Tibial artery (tissue), 4 donors: ENCODE results near the gene SHC4.

Source experiments
- DNase-seq, 2 donors: peaks; one replicate each; pipeline ENCODE4 v3.0.0-alpha.2; 2019
- H3K27ac ChIP-seq, 2 donors: fragments of 200-600 bp; sonication (generic) in 1 of 2; 1 replicate in 1 of 2; 2 replicates in 1 of 2; pipeline ENCODE4 v1.5.1; 2018 to 2019; ENCODE audit warnings: mild to moderate bottlenecking in 1 of 2
- H3K27me3 ChIP-seq, 2 donors: fragments of 200-600 bp; sonication (generic) in 1 of 2; one replicate each; pipeline versions ENCODE4 v1.5.1 to v1.6.0; 2016 to 2019
- H3K36me3 ChIP-seq, 3 donors: fragments of 200-600 bp; sonication (generic) in 2 of 3; one replicate each; pipeline ENCODE4 v1.5.1; 2016 to 2019; ENCODE audit warnings: mild to moderate bottlenecking in 2 of 3
- H3K4me1 ChIP-seq, 4 donors: fragments of 200-600 bp; sonication (generic) in 2 of 4; 1 replicate in 3 of 4; 2 replicates in 1 of 4; pipeline ENCODE4 v1.5.1; 2016 to 2019
- H3K4me3 ChIP-seq, 2 donors: fragments of 200-600 bp; sonication (generic) in 1 of 2; 1 replicate in 1 of 2; 2 replicates in 1 of 2; pipeline ENCODE4 v1.5.1; 2018 to 2019; ENCODE audit warnings: mild to moderate bottlenecking in 2 of 2
- H3K9me3 ChIP-seq, 3 donors: fragments of 200-600 bp; sonication (generic) in 1 of 3; one replicate each; pipeline ENCODE4 v1.5.1; 2016 to 2019
- CTCF ChIP-seq, 2 experiments: fragments of 200-600 bp in 1 of 2; fragments of 450-650 bp in 1 of 2; IDR thresholded peaks; one replicate each; pipeline ENCODE4 v1.5.1; 2017 to 2019; ENCODE audit warnings: antibody characterized with exemption in 2 of 2, mild to moderate bottlenecking in 1 of 2, moderate library complexity in 1 of 2
- intact Hi-C: fragments of 100-400 bp; cut with DNase I; formaldehyde crosslinking; loops from one replicate; pipeline ENCODE4 v1.15.0; 2023; ENCODE audit warnings: low total_unique reads

The SHC4 gene

GRCh38 chr15:48928877-48929538 is 34.7 kb downstream of the SHC4 start:
- Histone ChIP-seq H3K27me3 (no peaks in the 10 kb centered on the region), H3K4me1 (peaks cover 0 to 6% (median 0%) of the 10 kb centered on the region in 4 donors), H3K4me3 (no peak overlapping the region), H3K9me3 (no peaks in the 10 kb centered on the region), H3K36me3 (no peaks in the 10 kb centered on the region), H3K27ac (peak overlapping the region in 1 of 2 donors; percentile 38)
- no peak for DNase-seq
- intact Hi-C loops: no loop called here
- TF ChIP-seq CTCF (IDR thresholded peaks at IDR 0.05): no peak

GRCh38 chr15:48925714-48926223 is 38.0 kb downstream of the SHC4 start:
- Histone ChIP-seq H3K27me3 (no peaks in the 10 kb centered on the region), H3K27ac (no peak overlapping the region), H3K36me3 (no peaks in the 10 kb centered on the region), H3K4me3 (no peak overlapping the region), H3K4me1 (peaks cover 0 to 6% (median 0%) of the 10 kb centered on the region in 4 donors), H3K9me3 (no peaks in the 10 kb centered on the region)
- intact Hi-C loops: no loop called here
- DNase-seq: no peak
- TF ChIP-seq CTCF (IDR thresholded peaks at IDR 0.05): no peak

GRCh38 chr15:48924528-48925393 is 39.0 kb downstream of the SHC4 start:
- peaks cover 0 to 6% (median 0%) of the 10 kb centered on the region in 4 donors for H3K4me1 ChIP-seq
- no peak overlapping the region for H3K4me3 ChIP-seq
- no peaks in the 10 kb centered on the region for H3K27me3 ChIP-seq
- peak in 1 of 2 donors; percentile 38 for DNase-seq
- no peak overlapping the region for H3K27ac ChIP-seq
- intact Hi-C loops: no loop called here
- no peak for TF ChIP-seq CTCF (IDR thresholded peaks at IDR 0.05)
- no peaks in the 10 kb centered on the region for H3K36me3 ChIP-seq
- no peaks in the 10 kb centered on the region for H3K9me3 ChIP-seq

- H3K4me3 ChIP-seq: no peak overlapping the region
- H3K27me3 ChIP-seq: no peaks in the 10 kb centered on the region
- intact Hi-C loops: no loop called here
- DNase-seq: no peak
- peaks cover 0 to 6% (median 0%) of the 10 kb centered on the region in 4 donors for H3K4me1 ChIP-seq
- no peaks in the 10 kb centered on the region for H3K36me3 ChIP-seq
- H3K9me3 ChIP-seq: no peaks in the 10 kb centered on the region
- TF ChIP-seq CTCF (IDR thresholded peaks at IDR 0.05): no peak
- H3K27ac ChIP-seq: no peak overlapping the region
These were observed 41.7 kb downstream of the SHC4 start for GRCh38 chr15:48922046-48922445.

- Histone ChIP-seq H3K27me3 (no peaks in the 10 kb centered on the region), H3K36me3 (no peaks in the 10 kb centered on the region), H3K27ac (no peak overlapping the region), H3K9me3 (no peaks in the 10 kb centered on the region), H3K4me1 (no peaks in the 10 kb centered on the region), H3K4me3 (no peak overlapping the region)
- intact Hi-C loops: no loop called here
- no peak for TF ChIP-seq CTCF (IDR thresholded peaks at IDR 0.05)
- no peak for DNase-seq
These were observed 47.0 kb downstream of the SHC4 start for GRCh38 chr15:48916721-48917120.
